Measurements from ENCODE around the gene TMEM63B. TPM values are rescaled to one million over a fixed set of nuclear protein-coding genes. Genes with fewer than 3 reads are reported as not detected.
A peak's percentile ranks its signal among the peaks of the same experiment; 100 is the strongest.

Gene TMEM63B
- total RNA-seq, 4 donors from 2014 or later, result 21.6 to 41.7 (median 29.3) TPM

DNA sequence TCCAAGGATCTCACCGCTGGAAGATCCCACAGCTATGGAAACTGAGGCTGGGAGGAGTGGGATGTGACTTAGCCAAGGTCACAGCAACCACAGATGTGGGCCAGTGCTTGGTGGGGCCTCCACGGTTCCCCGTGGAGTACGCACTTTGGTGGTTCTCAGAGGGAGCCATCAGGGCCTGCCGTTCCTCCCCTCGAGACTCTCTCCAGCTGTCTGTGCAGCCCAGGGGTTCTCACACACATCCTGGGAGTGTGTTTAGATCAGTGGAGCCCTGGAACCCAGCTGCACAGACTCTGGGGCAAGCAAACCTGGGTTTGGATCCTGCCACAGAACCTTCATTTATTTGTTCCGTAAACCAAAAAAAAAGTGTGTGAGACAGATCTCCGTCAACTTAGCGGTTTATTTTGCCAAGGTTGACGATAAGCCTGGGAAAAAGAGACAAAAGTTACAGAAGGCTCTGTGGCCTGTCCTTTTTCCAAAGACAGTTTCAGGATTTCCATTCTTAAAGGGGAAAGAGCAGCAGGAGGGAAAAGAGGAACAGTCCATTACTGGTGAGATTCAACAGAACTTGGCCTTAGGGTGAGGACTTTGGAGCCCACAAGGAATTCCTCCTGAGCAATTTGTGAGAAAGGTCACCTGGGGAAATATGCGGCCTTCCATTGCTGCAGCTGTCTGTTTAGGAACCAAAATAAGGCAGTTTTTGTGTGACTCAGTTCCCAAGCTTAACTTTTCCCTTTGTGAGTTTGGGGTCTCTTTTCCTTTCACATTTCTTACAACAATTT is 75.8 kb downstream of the TMEM63B start:
- H3K27ac ChIP-seq, result peak overlapping the region in 1 of 3 donors; percentile 52
- H3K4me1 ChIP-seq, result peaks cover 3 to 8% of the 10 kb centered on the region in 2 donors
- no peak for TF ChIP-seq POLR2A (IDR thresholded peaks at IDR 0.05)
- TF ChIP-seq, protein P1, sequence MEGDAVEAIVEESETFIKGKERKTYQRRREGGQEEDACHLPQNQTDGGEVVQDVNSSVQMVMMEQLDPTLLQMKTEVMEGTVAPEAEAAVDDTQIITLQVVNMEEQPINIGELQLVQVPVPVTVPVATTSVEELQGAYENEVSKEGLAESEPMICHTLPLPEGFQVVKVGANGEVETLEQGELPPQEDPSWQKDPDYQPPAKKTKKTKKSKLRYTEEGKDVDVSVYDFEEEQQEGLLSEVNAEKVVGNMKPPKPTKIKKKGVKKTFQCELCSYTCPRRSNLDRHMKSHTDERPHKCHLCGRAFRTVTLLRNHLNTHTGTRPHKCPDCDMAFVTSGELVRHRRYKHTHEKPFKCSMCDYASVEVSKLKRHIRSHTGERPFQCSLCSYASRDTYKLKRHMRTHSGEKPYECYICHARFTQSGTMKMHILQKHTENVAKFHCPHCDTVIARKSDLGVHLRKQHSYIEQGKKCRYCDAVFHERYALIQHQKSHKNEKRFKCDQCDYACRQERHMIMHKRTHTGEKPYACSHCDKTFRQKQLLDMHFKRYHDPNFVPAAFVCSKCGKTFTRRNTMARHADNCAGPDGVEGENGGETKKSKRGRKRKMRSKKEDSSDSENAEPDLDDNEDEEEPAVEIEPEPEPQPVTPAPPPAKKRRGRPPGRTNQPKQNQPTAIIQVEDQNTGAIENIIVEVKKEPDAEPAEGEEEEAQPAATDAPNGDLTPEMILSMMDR (IDR thresholded peaks at IDR 0.05), result no peak
- H3K27me3 ChIP-seq, result no peaks in the 10 kb centered on the region
- H3K36me3 ChIP-seq, result no peaks in the 10 kb centered on the region
- no peaks in the 10 kb centered on the region for H3K9me3 ChIP-seq
- WGBS, 2 donors, result 90 to 91% methylated on average over 7 to 10 of the region's 11 CpGs
- intact Hi-C loops (cut with DNase I), result no loop called here
- no peak for DNase-seq
- H3K4me3 ChIP-seq (replicated peaks in 1 of 3), result no peak overlapping the region

DNA sequence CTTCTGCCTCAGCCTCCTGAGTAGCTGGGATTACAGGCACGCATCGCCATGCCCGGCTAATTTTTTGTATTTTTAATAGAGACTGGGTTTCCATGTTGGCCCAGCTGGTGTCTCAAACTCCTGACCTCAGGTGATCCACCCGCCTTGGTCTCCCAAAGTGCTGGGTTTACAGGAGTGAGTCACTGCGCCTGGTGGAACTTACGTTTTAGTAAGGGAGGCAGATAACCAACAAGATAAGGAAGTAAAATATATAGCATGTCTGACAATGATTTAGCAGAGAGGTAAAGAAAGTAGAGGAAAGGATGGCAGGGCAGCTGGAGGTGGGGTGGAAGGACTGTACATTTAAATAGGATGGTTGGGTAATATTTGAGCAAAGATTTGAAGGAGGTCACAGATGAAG is 76.6 kb downstream of the TMEM63B start:
- Histone ChIP-seq H3K9me3 (no peaks in the 10 kb centered on the region), H3K27me3 (no peaks in the 10 kb centered on the region), H3K4me1 (peaks cover 3 to 8% of the 10 kb centered on the region in 2 donors), H3K27ac (no peak overlapping the region), H3K36me3 (no peaks in the 10 kb centered on the region), H3K4me3 (replicated peaks in 1 of 3) (no peak overlapping the region)
- TF ChIP-seq POLR2A (IDR thresholded peaks at IDR 0.05), result no peak
- TF ChIP-seq, protein P1 (IDR thresholded peaks at IDR 0.05), result no peak
- no peak for DNase-seq
- WGBS, 2 donors, result 94 to 96% methylated on average over 6 of the region's 6 CpGs
- intact Hi-C loops (cut with DNase I), result no loop called here

Other genes with a start within 250 kb of the TMEM63B start
- gene MRPL14, start 102 bp upstream of the TMEM63B start, total RNA-seq, result 10 to 100 TPM; 26.5 to 80.5 (median 31.1) TPM
- 1 to 10 TPM in 1 of 4 donors, under 1 TPM in 1, not detected in 2; 0.22 to 1.7 TPM for gene CAPN11, start 31.3 kb downstream of the TMEM63B start, total RNA-seq
- gene MYMX, start 89.4 kb downstream of the TMEM63B start, total RNA-seq, result not detected
- 10 to 100 TPM; 39.7 to 83.3 (median 55.8) TPM for gene SLC29A1, start 96.0 kb downstream of the TMEM63B start, total RNA-seq
- 100 to 1,000 TPM; 556 to 669 (median 586) TPM for gene HSP90AB1, start 119.5 kb downstream of the TMEM63B start, total RNA-seq
- 10 to 100 TPM; 28.5 to 46.5 (median 41.8) TPM for gene SLC35B2, start 130.0 kb downstream of the TMEM63B start, total RNA-seq
- 10 to 100 TPM in 2 of 4 donors, 1 to 10 TPM in 2; 5.1 to 16.9 (median 13.2) TPM for gene NFKBIE, start 138.0 kb downstream of the TMEM63B start, total RNA-seq
- gene TMEM151B, start 142.9 kb downstream of the TMEM63B start, total RNA-seq, result not detected
- gene AARS2, start 185.8 kb downstream of the TMEM63B start, total RNA-seq, result 10 to 100 TPM in 3 of 4 donors, 1 to 10 TPM in 1; 9.7 to 18.0 (median 14.2) TPM
- not detected for gene SPATS1, start 215.1 kb downstream of the TMEM63B start, total RNA-seq

Data from thyroid gland (tissue), 4 donors.